ENCODE data around the gene PYGO1.
"Not testable (repeated sequence)": the region's sequence is repeated elsewhere in the genome, so short reads cannot be mapped to it uniquely, and the experiment has no call there.

PYGO1 gene

DNA sequence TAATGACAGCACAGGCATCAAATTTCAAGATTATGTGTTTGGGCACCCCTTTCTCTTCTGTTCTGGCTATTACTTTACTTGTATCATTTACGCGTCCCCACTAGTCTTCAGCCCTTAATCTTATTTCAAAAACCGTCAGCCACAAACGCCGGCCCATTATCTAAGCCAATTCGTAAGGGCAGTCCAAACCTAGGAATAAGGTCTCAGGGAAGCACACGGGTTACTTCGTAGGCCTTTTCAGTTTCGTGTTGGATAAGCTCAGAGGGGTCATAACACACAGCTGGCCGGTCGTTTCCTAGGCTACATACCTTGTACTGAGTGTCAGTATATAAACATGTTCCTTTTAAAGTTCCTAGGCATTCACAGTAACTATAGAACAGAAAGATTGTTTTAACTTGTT lies 75.0 kb downstream of the PYGO1 start:
- in situ Hi-C loops (cut with HindIII; ENCODE audit: low sequenced_read_pairs) = no loop called here

DNA sequence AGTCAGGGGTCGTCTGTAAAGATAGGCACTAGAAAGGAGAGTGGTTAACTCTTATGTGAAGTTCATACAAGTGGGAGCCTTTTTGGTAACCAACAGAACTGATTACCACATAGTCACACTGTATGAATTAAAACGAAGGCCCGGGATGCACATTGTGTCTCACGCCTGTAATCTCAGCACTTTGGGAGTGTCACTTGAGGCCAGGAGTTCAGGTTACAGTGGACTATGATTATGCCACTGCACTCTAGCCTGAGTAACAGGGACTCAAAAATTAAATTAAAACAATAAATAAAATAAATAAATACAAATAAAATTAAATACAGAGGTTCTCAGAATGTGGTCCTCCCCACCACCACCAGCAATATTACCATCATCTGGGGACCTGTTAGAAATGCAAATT lies 80.6 kb downstream of the PYGO1 start:
- in situ Hi-C loops (cut with HindIII; ENCODE audit: low sequenced_read_pairs) = no loop called here

DNA sequence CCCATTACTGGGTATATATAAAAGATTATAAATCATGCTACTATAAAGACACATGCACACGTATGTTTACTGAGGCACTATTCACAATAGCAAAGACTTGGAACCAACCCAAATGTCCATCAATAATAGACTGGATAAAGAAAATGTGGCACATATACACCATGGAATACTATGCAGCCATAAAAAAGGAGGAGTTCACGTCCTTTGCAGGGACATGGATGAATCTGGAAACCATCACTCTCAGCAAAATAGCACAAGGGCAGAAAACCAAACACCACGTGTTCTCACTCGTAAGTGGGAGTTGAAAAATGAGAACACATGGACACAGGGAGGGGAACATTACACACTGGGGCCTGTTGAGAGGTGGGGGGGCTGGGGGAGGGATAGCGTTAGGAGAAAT lies 82.7 kb downstream of the PYGO1 start:
- in situ Hi-C loops (cut with HindIII; ENCODE audit: low sequenced_read_pairs) = not testable (repeated sequence)

DNA sequence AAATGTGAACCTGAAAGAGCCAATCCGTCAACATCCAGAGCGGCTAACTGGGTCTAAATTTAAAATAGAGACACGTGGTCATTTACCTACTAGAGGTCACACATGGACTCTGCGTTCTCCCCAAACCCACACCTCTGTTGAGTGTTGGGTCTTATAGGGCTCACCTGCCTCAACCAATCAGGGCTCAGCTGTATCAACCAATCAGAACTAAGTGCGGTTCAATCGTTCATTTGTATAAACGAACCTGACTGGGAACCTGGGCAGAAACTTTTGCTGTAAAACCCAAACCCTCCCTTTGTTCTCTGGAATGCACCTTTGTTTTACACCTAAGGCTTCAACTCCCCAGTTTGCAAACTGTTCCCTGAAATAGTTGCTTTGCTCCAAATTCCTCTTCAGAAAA lies 89.0 kb downstream of the PYGO1 start:
- in situ Hi-C loops (cut with HindIII; ENCODE audit: low sequenced_read_pairs) = no loop called here

DNA sequence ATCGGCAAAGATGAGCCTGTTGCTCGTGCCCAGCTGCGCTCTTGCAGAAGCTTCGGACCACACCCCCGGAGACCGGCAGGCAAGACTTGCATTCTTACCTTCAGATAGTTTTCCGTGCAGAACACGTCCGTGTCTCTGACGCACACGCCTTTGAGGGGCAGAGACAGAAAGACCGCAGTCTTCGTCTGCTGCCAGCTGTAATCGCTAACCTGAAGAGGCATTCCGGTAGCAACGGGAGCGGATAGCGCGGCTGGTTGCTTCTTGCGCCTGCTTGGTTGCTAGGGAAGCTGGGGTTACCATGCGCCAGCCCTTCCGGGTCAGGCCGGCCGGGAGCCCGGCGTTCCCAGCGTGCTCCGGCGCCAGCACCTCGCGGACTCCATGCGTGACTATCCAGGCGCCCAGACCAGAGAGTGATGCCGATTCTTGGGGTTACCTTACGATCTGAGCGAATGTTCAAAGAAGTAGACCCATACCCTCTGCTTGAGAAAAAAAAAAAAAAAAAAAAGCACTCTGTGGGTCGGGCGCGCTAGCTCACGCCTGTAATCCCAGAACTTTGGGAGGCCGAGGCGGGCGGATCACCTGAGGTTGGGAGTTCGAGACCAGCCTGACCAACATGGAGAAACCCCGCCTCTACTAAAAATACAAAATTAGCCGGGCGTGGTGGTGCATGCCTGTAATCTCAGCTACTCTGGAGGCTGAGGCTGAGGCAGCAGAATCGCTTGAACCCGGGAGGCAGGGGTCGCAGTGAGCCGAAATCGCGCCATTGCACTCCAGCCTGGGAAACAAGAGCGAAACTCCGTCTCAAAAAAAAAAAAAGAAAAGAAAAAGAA lies 89.8 kb downstream of the PYGO1 start:
- in situ Hi-C loops (cut with HindIII; ENCODE audit: low sequenced_read_pairs) = not testable (repeated sequence)

DNA sequence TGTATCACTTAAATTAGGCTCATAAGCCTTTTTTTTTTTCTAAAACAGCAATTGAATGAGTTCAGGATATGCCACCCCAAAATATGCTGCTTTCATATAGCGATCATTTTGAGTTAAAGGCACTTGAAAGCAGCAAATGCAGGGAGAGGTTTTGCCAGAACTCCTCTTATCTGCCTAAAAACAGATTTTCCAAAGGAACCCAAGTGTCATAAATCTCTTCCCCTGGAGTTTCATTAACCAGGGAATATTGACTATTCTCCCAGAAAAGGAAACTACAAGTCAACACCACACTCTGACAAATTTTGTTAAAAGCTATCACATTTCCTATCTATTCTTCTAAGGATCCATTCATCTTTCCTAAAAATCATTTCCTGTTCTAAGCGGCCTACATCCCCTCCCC lies 91.4 kb downstream of the PYGO1 start:
- in situ Hi-C loops (cut with HindIII; ENCODE audit: low sequenced_read_pairs) = no loop called here

DNA sequence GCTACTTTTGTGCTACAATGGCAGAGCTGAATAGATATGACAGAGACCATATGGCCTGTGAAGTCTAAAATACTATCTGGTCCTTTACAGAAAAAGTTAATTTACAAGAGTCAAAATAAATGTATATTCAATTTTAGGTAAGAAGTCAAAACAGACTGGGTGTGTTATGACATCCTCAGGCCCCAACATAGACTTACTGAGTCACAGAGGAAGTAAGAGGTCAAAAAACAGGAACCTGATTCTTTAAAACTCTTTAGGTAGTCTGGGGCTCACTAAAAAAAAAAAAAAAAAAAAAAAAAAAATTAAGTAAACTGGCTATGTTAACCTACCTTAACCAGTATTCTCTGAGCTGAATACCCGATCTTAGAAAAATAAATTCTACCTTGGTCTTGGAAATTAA lies 93.2 kb downstream of the PYGO1 start:
- in situ Hi-C loops (cut with HindIII; ENCODE audit: low sequenced_read_pairs) = no loop called here

DNA sequence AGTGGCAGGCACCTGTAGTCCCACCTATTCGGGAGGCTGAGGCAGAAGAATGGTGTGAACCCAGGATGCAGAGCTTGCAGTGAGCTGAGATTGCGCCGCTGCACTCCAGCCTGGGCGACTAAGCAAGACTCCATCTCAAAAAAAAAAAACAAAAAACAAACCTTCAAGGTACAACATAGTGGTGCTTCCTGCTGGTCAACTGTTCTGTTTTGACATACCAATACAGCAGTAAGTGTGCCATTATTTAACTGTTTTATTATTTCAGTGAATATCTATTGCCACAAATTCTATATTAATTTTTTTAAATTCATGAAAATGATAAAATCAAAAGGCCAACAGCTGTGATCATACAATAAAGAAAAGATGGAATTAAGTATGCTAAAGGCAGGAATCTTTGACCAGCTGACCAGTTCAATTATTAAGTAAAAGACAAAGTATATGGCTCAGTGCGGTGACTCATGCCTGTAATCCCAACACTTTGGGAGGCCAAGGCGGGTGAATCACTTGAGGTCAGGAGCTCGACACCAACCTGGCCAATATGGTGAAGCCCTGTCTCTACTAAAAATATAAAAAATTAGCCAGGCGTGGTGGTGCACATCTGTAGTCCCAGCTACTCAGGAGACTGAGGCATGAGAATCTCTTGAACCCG lies 99.1 kb downstream of the PYGO1 start:
- in situ Hi-C loops (cut with HindIII; ENCODE audit: low sequenced_read_pairs) = not testable (repeated sequence)

All from DLD1 (cell line).